OCI-LY7 (cell line): ENCODE data around the gene OR10H4.

Experiments used
- CTCF ChIP-seq: fragments of 200-600 bp; sonication (generic); conservative IDR thresholded peaks from 2 replicates; pipeline ENCODE4 v1.5.1; 2014; ENCODE audit warnings: mild to moderate bottlenecking, antibody characterized with exemption, low read length, moderate library complexity, mixed read lengths
- EZH2phosphoT487 ChIP-seq: fragments of 200-600 bp; sonication (generic); IDR thresholded peaks from 2 replicates; pipeline ENCODE4 v1.6.1; 2018; ENCODE audit warnings: low read depth, borderline replicate concordance, mild to moderate bottlenecking, mixed run types, antibody characterized with exemption, low read length, moderate library complexity, mixed read lengths

GRCh38 chr19:15913384-15913783, 35.4 kb upstream of the OR10H4 start:
- no peak for TF ChIP-seq CTCF
- no peak for TF ChIP-seq EZH2phosphoT487
